Measurements from ENCODE around the gene ZCCHC8.
"Not testable (repeated sequence)": the region's sequence is repeated elsewhere in the genome, so short reads cannot be mapped to it uniquely, and the experiment has no call there.

DNA sequence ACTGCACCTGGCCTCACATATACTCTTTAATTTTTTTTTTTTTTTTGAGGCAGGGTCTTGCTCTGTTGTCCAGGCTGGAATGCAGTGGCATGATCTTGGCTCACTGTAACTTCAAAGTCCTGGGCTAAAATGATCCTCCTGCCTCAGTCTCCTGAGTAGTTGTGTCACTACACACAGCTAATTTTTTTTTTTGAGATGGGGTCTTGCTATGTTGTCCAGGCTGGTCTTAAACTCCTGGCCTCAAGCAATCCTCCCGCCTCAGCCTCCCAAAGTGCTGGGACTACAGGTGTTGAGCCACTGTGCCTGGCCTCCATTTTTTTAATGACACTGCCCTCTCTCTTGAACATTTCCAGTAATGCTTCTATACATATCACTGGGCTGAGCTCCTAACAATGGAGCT is 16.3 kb downstream of the ZCCHC8 start:
- not testable (repeated sequence) for TF ChIP-seq CTCF, POLR2A (IDR thresholded peaks at IDR 0.05)

Measured in esophagus squamous epithelium (tissue), 4 donors.